Inflammatory macrophage (primary cell): ENCODE data around the gene LRRC32.
"Not testable (repeated sequence)": the region's sequence is repeated elsewhere in the genome, so short reads cannot be mapped to it uniquely, and the experiment has no call there.

ENCODE experiments used
- DNase-seq, 2 donors: peaks; one replicate each; pipeline ENCODE4 v3.0.0-alpha.2; 2020 to 2022

Gene LRRC32

GRCh38 chr11:76608879-76609460 lies 61.6 kb downstream of the LRRC32 start:
- not testable (repeated sequence) for DNase-seq

- DNase-seq, result not testable (repeated sequence)
These were observed 62.3 kb downstream of the LRRC32 start for GRCh38 chr11:76608228-76608627.
